ENCODE data around the gene RNF130. TPM values are rescaled to one million over a fixed set of nuclear protein-coding genes. Genes with fewer than 3 reads are reported as not detected.

RNF130 gene
- total and polyA plus RNA-seq, 9 of the 15 experiments (the other 6 are each of a cell fraction or from before 2014, with no cell fraction given) = 5.8 to 39.4 (median 27.1) TPM

GRCh38 chr5:179936976-179937681 is 134.4 kb downstream of the RNF130 start:
- in situ Hi-C loops (cut with MboI) = no loop called here

More at GRCh38 chr5:179936976-179937681, 134.4 kb downstream of the RNF130 start:
- Histone ChIP-seq H2AFZ (ENCODE audit: low read depth, low read length) (no peak overlapping the region), H4K20me1 (replicated peaks; ENCODE audit: control insufficient read depth, insufficient read depth, low read length) (no peaks in the 10 kb centered on the region), H3K9me1 (ENCODE audit: control insufficient read depth, insufficient read depth, low read length) (no peaks in the 10 kb centered on the region), H3K9me3 (replicated peaks; ENCODE audit: control insufficient read depth, insufficient read depth, low read depth, low read length) (no peaks in the 10 kb centered on the region), H3K4me2 (ENCODE audit: insufficient read depth, low read length) (no peak overlapping the region), H3K4me1 (replicated peaks in 1 of 2; ENCODE audit: control insufficient read depth in 2 of 2, insufficient read depth in 2 of 2, low read length in 2 of 2) (no peaks in the 10 kb centered on the region; a peak in 1 of 5 replicates), H3K27ac (ENCODE audit: extremely low read depth, low read depth, low read length) (no peak overlapping the region), H3K9ac (ENCODE audit: insufficient read depth in 1 of 2, low read depth in 2 of 2, low read length in 2 of 2) (no peak overlapping the region), H3K36me3 (ENCODE audit: control insufficient read depth, insufficient read depth, low read length) (no peaks in the 10 kb centered on the region), H3K4me3 (no peak overlapping the region), H3K79me2 (ENCODE audit: control insufficient read depth, insufficient read depth, low read length) (no peaks in the 10 kb centered on the region), H3K27me3 (ENCODE audit: control insufficient read depth in 2 of 2, insufficient read depth in 2 of 2, low read length in 2 of 2) (peaks cover 18 to 32% of the 10 kb centered on the region in 2 experiments; a peak in 4 of 5 replicates)
- no TSS peak for BruUV-seq (replicated peaks)
- TF ChIP-seq ZFPM2 (CRISPR knock-in tag; IDR thresholded peaks at IDR 0.05) (no peak), RNF2 (IDR thresholded peaks at IDR 0.05) (peak; percentile 97), BMI1 (IDR thresholded peaks at IDR 0.05; ENCODE audit: low read length) (peak; percentile 89), MEIS2 (IDR thresholded peaks at IDR 0.05; ENCODE audit: partially characterized antibody) (no peak), NFIC (IDR thresholded peaks at IDR 0.05) (peak; percentile 56; the same call in 1 of the 2 replicates), ZNF316 (IDR thresholded peaks at IDR 0.05) (peak; percentile 48), CBX2 (IDR thresholded peaks at IDR 0.05; ENCODE audit: insufficient read depth, low read length, poor library complexity, severe bottlenecking) (peak; percentile 99), ZNF717 (CRISPR knock-in tag; IDR thresholded peaks at IDR 0.05) (no peak), MTA1 (IDR thresholded peaks at IDR 0.05; ENCODE audit: borderline replicate concordance) (0 out of 2 replicates have a peak, but pooled peaks have one; percentile 31), MLLT1 (IDR thresholded peaks at IDR 0.05) (0 out of 4 replicates have a peak, but pooled peaks of 1 of the 2 experiments have one; percentile 49), POLR3G (IDR thresholded peaks at IDR 0.05; ENCODE audit: extremely low read depth, insufficient read length, insufficient replicate concordance) (no peak), CBX8 (IDR thresholded peaks at IDR 0.05; ENCODE audit: borderline replicate concordance, extremely low read depth, low read depth, low read length, poor library complexity, severe bottlenecking) (peak; percentile 100), ZFP36 (IDR thresholded peaks at IDR 0.05; ENCODE audit: low read depth, low read length, partially characterized antibody) (peak; percentile 77)
- ChIA-PET CTCF (ENCODE audit: low intra/inter-chr PET ratio) (no interaction called here), POLR2A (no interaction called here)
- FAIRE-seq (no peak), ATAC-seq (no peak), DNase-seq (ENCODE audit: extremely low read depth in 1 of 4, low spot score in 3 of 4) (no peak)
- intact Hi-C loops (cut with micrococcal nuclease) = no loop called here
- under 1% methylated on average over 13 of the region's 13 CpGs for WGBS (ENCODE audit: insufficient coverage, low coverage, missing lambda C conversion rate)
